ENCODE measurements around the gene SMARCAL1. TPM values are rescaled to one million over a fixed set of nuclear protein-coding genes. Genes with fewer than 3 reads are reported as not detected.

Gene SMARCAL1
- total and polyA plus RNA-seq, 2 of the 13 experiments (the other 11 are each of a cell fraction or from before 2014, with no cell fraction given), result 12.7 to 21.3 TPM

GRCh38 chr2:216414772-216415319 lies 2.6 kb downstream of the SMARCAL1 start (continued):
- TF ChIP-seq, protein P1, sequence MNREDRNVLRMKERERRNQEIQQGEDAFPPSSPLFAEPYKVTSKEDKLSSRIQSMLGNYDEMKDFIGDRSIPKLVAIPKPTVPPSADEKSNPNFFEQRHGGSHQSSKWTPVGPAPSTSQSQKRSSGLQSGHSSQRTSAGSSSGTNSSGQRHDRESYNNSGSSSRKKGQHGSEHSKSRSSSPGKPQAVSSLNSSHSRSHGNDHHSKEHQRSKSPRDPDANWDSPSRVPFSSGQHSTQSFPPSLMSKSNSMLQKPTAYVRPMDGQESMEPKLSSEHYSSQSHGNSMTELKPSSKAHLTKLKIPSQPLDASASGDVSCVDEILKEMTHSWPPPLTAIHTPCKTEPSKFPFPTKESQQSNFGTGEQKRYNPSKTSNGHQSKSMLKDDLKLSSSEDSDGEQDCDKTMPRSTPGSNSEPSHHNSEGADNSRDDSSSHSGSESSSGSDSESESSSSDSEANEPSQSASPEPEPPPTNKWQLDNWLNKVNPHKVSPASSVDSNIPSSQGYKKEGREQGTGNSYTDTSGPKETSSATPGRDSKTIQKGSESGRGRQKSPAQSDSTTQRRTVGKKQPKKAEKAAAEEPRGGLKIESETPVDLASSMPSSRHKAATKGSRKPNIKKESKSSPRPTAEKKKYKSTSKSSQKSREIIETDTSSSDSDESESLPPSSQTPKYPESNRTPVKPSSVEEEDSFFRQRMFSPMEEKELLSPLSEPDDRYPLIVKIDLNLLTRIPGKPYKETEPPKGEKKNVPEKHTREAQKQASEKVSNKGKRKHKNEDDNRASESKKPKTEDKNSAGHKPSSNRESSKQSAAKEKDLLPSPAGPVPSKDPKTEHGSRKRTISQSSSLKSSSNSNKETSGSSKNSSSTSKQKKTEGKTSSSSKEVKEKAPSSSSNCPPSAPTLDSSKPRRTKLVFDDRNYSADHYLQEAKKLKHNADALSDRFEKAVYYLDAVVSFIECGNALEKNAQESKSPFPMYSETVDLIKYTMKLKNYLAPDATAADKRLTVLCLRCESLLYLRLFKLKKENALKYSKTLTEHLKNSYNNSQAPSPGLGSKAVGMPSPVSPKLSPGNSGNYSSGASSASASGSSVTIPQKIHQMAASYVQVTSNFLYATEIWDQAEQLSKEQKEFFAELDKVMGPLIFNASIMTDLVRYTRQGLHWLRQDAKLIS (CRISPR knock-in tag; IDR thresholded peaks at IDR 0.05), result no peak
- TF ChIP-seq ZNF564 (CRISPR knock-in tag; IDR thresholded peaks at IDR 0.05) (no peak), PRDM10 (CRISPR knock-in tag; IDR thresholded peaks at IDR 0.05; ENCODE audit: low read depth) (no peak), CC2D1A (CRISPR knock-in tag; IDR thresholded peaks at IDR 0.05) (no peak), SALL2 (CRISPR knock-in tag; IDR thresholded peaks at IDR 0.05) (no peak), MYC (CRISPR knock-in tag; IDR thresholded peaks at IDR 0.05; ENCODE audit: borderline replicate concordance) (no peak), HOXA3 (CRISPR knock-in tag; IDR thresholded peaks at IDR 0.05) (0 out of 2 replicates have a peak, but pooled peaks have one; percentile 47), NBN (conservative IDR thresholded peaks at IDR 0.05) (no peak), ZNF850 (CRISPR knock-in tag; conservative IDR thresholded peaks at IDR 0.05) (no peak), ZSCAN22 (CRISPR knock-in tag; IDR thresholded peaks at IDR 0.05) (no peak), NFATC3 (CRISPR knock-in tag; IDR thresholded peaks at IDR 0.05) (no peak), ZZZ3 (CRISPR knock-in tag; IDR thresholded peaks at IDR 0.05; ENCODE audit: borderline replicate concordance) (no peak), ZNF256 (CRISPR knock-in tag; conservative IDR thresholded peaks at IDR 0.05) (0 out of 2 replicates have a peak, but pooled peaks have one; percentile 42), MXI1 (IDR thresholded peaks at IDR 0.05; ENCODE audit: borderline replicate concordance, low read depth, low read length) (no peak), FOXO1 (CRISPR knock-in tag; IDR thresholded peaks at IDR 0.05) (peak; percentile 34; the same call in 1 of the 2 replicates)
- TF ChIP-seq, protein P2, sequence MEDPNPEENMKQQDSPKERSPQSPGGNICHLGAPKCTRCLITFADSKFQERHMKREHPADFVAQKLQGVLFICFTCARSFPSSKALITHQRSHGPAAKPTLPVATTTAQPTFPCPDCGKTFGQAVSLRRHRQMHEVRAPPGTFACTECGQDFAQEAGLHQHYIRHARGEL (CRISPR knock-in tag; IDR thresholded peaks at IDR 0.05), result no peak
- TF ChIP-seq, protein P3, sequence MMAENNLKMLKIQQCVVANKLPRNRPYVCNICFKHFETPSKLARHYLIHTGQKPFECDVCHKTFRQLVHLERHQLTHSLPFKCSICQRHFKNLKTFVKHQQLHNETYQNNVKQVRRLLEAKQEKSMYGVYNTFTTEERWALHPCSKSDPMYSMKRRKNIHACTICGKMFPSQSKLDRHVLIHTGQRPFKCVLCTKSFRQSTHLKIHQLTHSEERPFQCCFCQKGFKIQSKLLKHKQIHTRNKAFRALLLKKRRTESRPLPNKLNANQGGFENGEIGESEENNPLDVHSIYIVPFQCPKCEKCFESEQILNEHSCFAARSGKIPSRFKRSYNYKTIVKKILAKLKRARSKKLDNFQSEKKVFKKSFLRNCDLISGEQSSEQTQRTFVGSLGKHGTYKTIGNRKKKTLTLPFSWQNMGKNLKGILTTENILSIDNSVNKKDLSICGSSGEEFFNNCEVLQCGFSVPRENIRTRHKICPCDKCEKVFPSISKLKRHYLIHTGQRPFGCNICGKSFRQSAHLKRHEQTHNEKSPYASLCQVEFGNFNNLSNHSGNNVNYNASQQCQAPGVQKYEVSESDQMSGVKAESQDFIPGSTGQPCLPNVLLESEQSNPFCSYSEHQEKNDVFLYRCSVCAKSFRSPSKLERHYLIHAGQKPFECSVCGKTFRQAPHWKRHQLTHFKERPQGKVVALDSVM (CRISPR knock-in tag; IDR thresholded peaks at IDR 0.05), result peak; percentile 49; the same call in 1 of the 2 replicates
- TF ChIP-seq, protein P4, sequence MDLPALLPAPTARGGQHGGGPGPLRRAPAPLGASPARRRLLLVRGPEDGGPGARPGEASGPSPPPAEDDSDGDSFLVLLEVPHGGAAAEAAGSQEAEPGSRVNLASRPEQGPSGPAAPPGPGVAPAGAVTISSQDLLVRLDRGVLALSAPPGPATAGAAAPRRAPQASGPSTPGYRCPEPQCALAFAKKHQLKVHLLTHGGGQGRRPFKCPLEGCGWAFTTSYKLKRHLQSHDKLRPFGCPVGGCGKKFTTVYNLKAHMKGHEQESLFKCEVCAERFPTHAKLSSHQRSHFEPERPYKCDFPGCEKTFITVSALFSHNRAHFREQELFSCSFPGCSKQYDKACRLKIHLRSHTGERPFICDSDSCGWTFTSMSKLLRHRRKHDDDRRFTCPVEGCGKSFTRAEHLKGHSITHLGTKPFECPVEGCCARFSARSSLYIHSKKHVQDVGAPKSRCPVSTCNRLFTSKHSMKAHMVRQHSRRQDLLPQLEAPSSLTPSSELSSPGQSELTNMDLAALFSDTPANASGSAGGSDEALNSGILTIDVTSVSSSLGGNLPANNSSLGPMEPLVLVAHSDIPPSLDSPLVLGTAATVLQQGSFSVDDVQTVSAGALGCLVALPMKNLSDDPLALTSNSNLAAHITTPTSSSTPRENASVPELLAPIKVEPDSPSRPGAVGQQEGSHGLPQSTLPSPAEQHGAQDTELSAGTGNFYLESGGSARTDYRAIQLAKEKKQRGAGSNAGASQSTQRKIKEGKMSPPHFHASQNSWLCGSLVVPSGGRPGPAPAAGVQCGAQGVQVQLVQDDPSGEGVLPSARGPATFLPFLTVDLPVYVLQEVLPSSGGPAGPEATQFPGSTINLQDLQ (CRISPR knock-in tag; IDR thresholded peaks at IDR 0.05), result no peak
